GM23338 (cell line): ENCODE results near the gene CORO1C. TPM values are rescaled to one million over a fixed set of nuclear protein-coding genes. Genes with fewer than 3 reads are reported as not detected.

ENCODE experiments used
- ATAC-seq: fragments of 200-7000 bp; cut with Tn5 transposase; 3 replicates; pipeline ENCODE4 v1.9.1; 2020
- DNase-seq: peaks from one replicate; pipeline ENCODE4 v3.0.0-alpha.2; 2015; ENCODE audit warnings: low spot score
- H2AFZ ChIP-seq: fragments of 200-600 bp; sonication (generic); 2 replicates; pipeline ENCODE4 v1.8.0; 2016; ENCODE audit warnings: antibody characterized with exemption, mild to moderate bottlenecking, moderate library complexity
- H3F3A ChIP-seq: fragments of 200-600 bp; sonication (generic); replicated peaks from 2 replicates; pipeline ENCODE4 v1.8.0; 2017; ENCODE audit warnings: antibody characterized with exemption, mixed run types, low read depth
- H3K27ac ChIP-seq: fragments of 200-600 bp; sonication (generic); 2 replicates; pipeline ENCODE4 v1.6.1; 2016; ENCODE audit warnings: low read depth
- H3K27me3 ChIP-seq: fragments of 200-600 bp; sonication (generic); 2 replicates; pipeline ENCODE4 v1.8.0; 2016; ENCODE audit warnings: mild to moderate bottlenecking, mixed run types, moderate library complexity; ENCODE audit not compliant: insufficient read depth
- H3K36me3 ChIP-seq: fragments of 200-600 bp; sonication (generic); 2 replicates; pipeline ENCODE4 v1.8.0; 2016; ENCODE audit warnings: mild to moderate bottlenecking; ENCODE audit not compliant: insufficient read depth
- H3K4me1 ChIP-seq: fragments of 200-600 bp; sonication (generic); 2 replicates; pipeline ENCODE4 v1.8.0; 2016; ENCODE audit warnings: mild to moderate bottlenecking, moderate library complexity; ENCODE audit not compliant: insufficient read depth
- H3K4me2 ChIP-seq: fragments of 200-600 bp; sonication (generic); 2 replicates; pipeline ENCODE4 v1.7.1; 2017; ENCODE audit warnings: mixed run types
- H3K4me3 ChIP-seq: fragments of 200-600 bp; sonication (generic); 2 replicates; pipeline ENCODE4 v1.6.1; 2016; ENCODE audit warnings: mixed run types
- H3K79me2 ChIP-seq: fragments of 200-600 bp; sonication (generic); replicated peaks from 2 replicates; pipeline ENCODE4 v1.8.0; 2017; ENCODE audit warnings: mild to moderate bottlenecking; ENCODE audit not compliant: insufficient read depth
- H3K9me2 ChIP-seq: fragments of 200-600 bp; sonication (generic); 2 replicates; pipeline ENCODE4 v1.8.0; 2017; ENCODE audit not compliant: insufficient read depth
- H4K20me1 ChIP-seq: fragments of 200-600 bp; sonication (generic); replicated peaks from 2 replicates; pipeline ENCODE4 v1.8.0; 2017; ENCODE audit warnings: mild to moderate bottlenecking; ENCODE audit not compliant: insufficient read depth
- H3K27ac Mint-ChIP-seq: 2 replicates; pipeline ENCODE4 v1.8.0; 2020; ENCODE audit warnings: inconsistent platforms, mild to moderate bottlenecking, moderate library complexity, mixed read lengths
- H3K27me3 Mint-ChIP-seq: 3 replicates; pipeline ENCODE4 v1.8.0; 2022; ENCODE audit warnings: low read depth, mild to moderate bottlenecking, moderate library complexity, mixed read lengths, inconsistent platforms; ENCODE audit not compliant: insufficient read depth, poor library complexity
- H3K36me3 Mint-ChIP-seq: 3 replicates; pipeline ENCODE4 v1.8.0; 2021; ENCODE audit warnings: low read depth, mild to moderate bottlenecking, inconsistent platforms, moderate library complexity, mixed read lengths
- H3K4me1 Mint-ChIP-seq: 3 replicates; pipeline ENCODE4 v1.8.0; 2020; ENCODE audit warnings: mild to moderate bottlenecking, inconsistent platforms, mixed read lengths
- H3K4me3 Mint-ChIP-seq: 3 replicates; pipeline ENCODE4 v1.8.0; 2021; ENCODE audit warnings: moderate library complexity, mild to moderate bottlenecking, inconsistent platforms, mixed read lengths
- H3K9me3 Mint-ChIP-seq: 3 replicates; pipeline ENCODE4 v1.8.0; 2020; ENCODE audit warnings: moderate library complexity, mild to moderate bottlenecking, inconsistent platforms, mixed read lengths
- ETS1 ChIP-seq: IDR thresholded peaks from 2 replicates; pipeline ENCODE4 v1.6.1; 2016; ENCODE audit warnings: antibody characterized with exemption
- EZH2phosphoT487 ChIP-seq: fragments of 200-600 bp; sonication (generic); IDR thresholded peaks from one replicate; pipeline ENCODE4 v1.8.1; 2018; ENCODE audit warnings: antibody characterized with exemption; ENCODE audit not compliant: unreplicated experiment
- POLR2AphosphoS5 ChIP-seq: IDR thresholded peaks from 2 replicates; pipeline ENCODE4 v1.6.1; 2016; ENCODE audit warnings: antibody characterized with exemption, low read depth
- STAT1 ChIP-seq: IDR thresholded peaks from one replicate; pipeline ENCODE4 v1.6.1; 2016; ENCODE audit warnings: antibody characterized with exemption; ENCODE audit not compliant: unreplicated experiment
- ZNF331 ChIP-seq: fragments of 250-450 bp; sonication (Bioruptor Pico); IDR thresholded peaks from 2 replicates; pipeline ENCODE4 v1.5.0; 2020; ENCODE audit warnings: low read depth, mild to moderate bottlenecking, moderate library complexity
- ZNF462 ChIP-seq: fragments of 250-450 bp; sonication (Bioruptor Pico); IDR thresholded peaks from 2 replicates; pipeline ENCODE4 v1.5.0; 2020; ENCODE audit warnings: mild to moderate bottlenecking, moderate library complexity
- polyA plus RNA-seq: library from polyadenylated mRNA; unstranded; fragments of >200 nt; fragmentation: Nextera tagmentation; extraction: Ambion mirVana; gene quantifications from 2 replicates; pipeline ENCODE4 v1.2.1, GENCODE V29; 2016
- total RNA-seq: library from RNA; depleted of rRNA; stranded (reverse); fragments of >200 nt; shearing (Covaris generic); gene quantifications from 2 replicates; pipeline ENCODE4 v1.2.3, GENCODE V29; 2014

CORO1C gene
- total and polyA plus RNA-seq, 2 experiments from 2014 or later: 59.2 to 89.5 TPM

- H3K27me3 Mint-ChIP-seq: peaks cover 11% of the 10 kb centered on the region
- peaks cover 50% of the 10 kb centered on the region for H3K4me1 Mint-ChIP-seq
- no peak overlapping the region for H3K4me3 Mint-ChIP-seq
- H3K9me3 Mint-ChIP-seq: no peaks in the 10 kb centered on the region
- H3K9me2 ChIP-seq: no peaks in the 10 kb centered on the region
- no peaks in the 10 kb centered on the region for H3K36me3 Mint-ChIP-seq
- no peak overlapping the region for H3K4me3 ChIP-seq
- H3K27ac Mint-ChIP-seq: no peak overlapping the region
- no peaks in the 10 kb centered on the region for H3K36me3 ChIP-seq
- DNase-seq: no peak
- peaks cover 44% of the 10 kb centered on the region for H3K4me1 ChIP-seq
- peak overlapping the region; percentile 49; the same call in 1 of the 2 replicates for H3K4me2 ChIP-seq
- ATAC-seq: peak; percentile 4; the same call in 2 of the 3 replicates
- TF ChIP-seq ZNF462 (CRISPR knock-in tag) (no peak), POLR2AphosphoS5 (no peak), EZH2phosphoT487 (no peak), ETS1 (no peak), ZNF331 (CRISPR knock-in tag) (no peak), STAT1 (no peak)
- no peaks in the 10 kb centered on the region for H3K27me3 ChIP-seq
- 0 out of 2 replicates have a peak, but pooled peaks cover 5% of the 10 kb centered on the region for H3F3A ChIP-seq
- H4K20me1 ChIP-seq: no peaks in the 10 kb centered on the region
- peak overlapping the region; percentile 55 for H3K27ac ChIP-seq
- H3K79me2 ChIP-seq: no peaks in the 10 kb centered on the region
- peak overlapping the region; percentile 93; the same call in 1 of the 2 replicates for H2AFZ ChIP-seq
These were observed 95.9 kb downstream of the CORO1C start for GRCh38 chr12:108635201-108635996.
